ENCODE data around the gene CTNS.

CTNS gene

DNA sequence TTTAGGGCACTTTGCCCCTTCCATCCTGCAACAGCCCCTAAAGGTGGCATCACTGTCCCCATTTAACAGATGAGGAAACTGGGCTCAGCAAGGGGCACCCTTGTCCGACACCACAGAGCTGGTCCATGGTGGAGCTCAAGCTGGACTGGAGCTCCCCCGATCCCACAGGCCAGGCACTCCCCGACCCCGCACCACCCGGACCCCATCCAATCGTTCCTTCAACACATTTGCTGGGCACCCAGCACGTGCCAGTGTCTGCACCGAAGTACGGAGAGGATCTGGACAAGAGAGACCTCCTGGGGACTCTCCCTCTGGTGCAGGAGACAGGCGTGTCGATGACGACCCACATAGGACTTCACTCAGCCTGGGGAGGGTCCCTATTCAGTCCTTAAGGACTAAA lies 45.5 kb downstream of the CTNS start:
- H3K4me3 ChIP-seq (ENCODE audit: low read length) = no peak overlapping the region
- DNase-seq (ENCODE audit: low read depth) = no peak
- TF ChIP-seq, protein P1, sequence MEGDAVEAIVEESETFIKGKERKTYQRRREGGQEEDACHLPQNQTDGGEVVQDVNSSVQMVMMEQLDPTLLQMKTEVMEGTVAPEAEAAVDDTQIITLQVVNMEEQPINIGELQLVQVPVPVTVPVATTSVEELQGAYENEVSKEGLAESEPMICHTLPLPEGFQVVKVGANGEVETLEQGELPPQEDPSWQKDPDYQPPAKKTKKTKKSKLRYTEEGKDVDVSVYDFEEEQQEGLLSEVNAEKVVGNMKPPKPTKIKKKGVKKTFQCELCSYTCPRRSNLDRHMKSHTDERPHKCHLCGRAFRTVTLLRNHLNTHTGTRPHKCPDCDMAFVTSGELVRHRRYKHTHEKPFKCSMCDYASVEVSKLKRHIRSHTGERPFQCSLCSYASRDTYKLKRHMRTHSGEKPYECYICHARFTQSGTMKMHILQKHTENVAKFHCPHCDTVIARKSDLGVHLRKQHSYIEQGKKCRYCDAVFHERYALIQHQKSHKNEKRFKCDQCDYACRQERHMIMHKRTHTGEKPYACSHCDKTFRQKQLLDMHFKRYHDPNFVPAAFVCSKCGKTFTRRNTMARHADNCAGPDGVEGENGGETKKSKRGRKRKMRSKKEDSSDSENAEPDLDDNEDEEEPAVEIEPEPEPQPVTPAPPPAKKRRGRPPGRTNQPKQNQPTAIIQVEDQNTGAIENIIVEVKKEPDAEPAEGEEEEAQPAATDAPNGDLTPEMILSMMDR (conservative IDR thresholded peaks at IDR 0.05; ENCODE audit: low read depth, low read length) = no peak

DNA sequence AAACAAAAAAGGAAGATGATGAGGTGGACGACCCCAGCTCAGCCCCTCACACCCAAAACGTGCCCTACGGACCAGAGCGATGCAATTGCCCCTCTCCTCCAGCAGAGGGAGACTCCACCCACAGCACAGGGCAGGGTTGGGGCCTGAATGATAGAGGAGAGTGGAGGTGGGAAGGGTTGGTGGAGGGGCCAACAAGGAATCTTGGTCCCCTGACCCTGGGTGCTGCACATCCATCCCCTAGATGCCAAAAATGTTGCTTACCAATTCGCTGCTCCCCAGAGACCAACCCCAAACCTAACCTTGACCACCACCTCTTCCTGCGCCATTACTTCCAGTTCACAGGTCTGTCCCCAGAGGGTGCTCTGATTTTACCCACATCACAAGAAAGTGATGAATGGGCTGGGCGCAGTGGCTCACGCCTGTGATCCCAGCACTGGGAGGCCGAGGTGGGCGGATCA lies 46.5 kb downstream of the CTNS start:
- H3K4me3 ChIP-seq (ENCODE audit: low read length) = no peak overlapping the region
- DNase-seq (ENCODE audit: low read depth) = no peak
- TF ChIP-seq, protein P1 (conservative IDR thresholded peaks at IDR 0.05; ENCODE audit: low read depth, low read length) = peak; percentile 99

DNA sequence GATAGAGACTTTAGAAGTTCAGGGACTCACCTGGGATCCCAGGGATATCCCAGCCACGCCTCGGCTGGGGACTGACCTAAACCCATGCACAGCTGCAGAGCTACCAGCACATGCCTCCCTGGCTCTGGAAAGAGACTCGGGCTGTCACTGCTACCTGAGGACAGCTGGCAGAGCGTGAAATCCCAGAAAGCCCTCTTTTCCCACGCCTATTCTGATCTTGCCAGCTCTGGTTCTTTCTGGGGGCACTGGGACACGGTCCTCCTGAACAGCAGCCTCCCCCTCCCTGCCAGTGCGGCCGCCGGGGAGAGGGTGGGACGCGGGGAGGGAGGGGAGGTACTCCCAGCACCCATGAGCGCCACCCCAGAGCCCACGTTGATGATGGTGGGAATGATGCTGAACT lies 48.6 kb downstream of the CTNS start:
- no peak overlapping the region for H3K4me3 ChIP-seq (ENCODE audit: low read length)
- TF ChIP-seq, protein P1 (conservative IDR thresholded peaks at IDR 0.05; ENCODE audit: low read depth, low read length) = no peak

DNA sequence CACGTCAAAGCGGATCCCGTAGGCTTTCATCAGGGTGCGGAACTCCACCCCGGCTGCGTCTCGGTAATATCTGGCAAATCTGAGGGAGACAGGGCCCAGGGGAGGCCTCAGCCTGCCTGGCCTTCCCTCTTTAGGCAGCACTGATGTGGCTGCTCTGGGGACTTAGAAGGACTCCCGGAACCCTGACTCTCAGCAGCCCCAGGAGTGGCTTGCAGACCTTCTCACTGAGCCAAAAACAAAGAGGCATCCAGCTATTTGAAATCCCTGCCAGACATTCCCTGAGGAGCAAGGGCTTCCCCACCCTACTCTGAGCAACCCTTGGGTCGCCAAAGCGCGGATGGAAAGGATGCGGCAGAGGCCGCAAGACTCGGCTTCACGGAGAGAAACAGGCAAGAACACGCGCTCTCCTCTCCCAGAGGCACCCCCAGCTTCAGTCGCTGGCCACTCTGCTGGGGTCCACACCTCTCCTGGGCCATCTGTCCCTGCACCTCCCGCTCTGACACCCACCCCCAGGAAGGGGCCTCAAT lies 51.5 kb downstream of the CTNS start:
- TF ChIP-seq, protein P1 (conservative IDR thresholded peaks at IDR 0.05; ENCODE audit: low read depth, low read length) = no peak
- DNase-seq (ENCODE audit: low read depth) = no peak
- no peak overlapping the region for H3K4me3 ChIP-seq (ENCODE audit: low read length)

More for the DNA sequence above, 48.6 kb downstream of the CTNS start:
- DNase-seq (ENCODE audit: low read depth) = no peak

DNA sequence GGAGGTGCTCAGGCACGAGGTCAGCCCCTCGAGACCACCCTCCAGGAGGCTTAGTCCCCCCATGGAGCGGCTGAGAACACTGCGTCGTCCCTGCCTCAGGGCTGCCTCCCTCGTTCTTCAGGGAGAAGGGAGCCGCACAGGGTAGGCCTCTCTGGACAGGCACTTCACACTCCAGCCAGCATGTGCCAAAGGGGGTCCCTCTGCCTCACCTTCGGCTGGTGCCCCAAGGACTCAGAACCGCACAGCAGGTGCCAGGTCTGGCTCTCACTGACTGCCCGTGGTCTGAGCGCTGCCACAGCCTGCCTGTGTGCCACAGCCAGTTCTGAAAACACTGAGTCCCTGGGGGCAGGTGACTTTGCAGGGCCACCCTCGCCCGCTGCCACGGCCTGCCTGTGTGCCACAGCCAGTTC lies 52.3 kb downstream of the CTNS start:
- H3K4me3 ChIP-seq (ENCODE audit: low read length) = no peak overlapping the region
- DNase-seq (ENCODE audit: low read depth) = no peak
- TF ChIP-seq, protein P1 (conservative IDR thresholded peaks at IDR 0.05; ENCODE audit: low read depth, low read length) = no peak

DNA sequence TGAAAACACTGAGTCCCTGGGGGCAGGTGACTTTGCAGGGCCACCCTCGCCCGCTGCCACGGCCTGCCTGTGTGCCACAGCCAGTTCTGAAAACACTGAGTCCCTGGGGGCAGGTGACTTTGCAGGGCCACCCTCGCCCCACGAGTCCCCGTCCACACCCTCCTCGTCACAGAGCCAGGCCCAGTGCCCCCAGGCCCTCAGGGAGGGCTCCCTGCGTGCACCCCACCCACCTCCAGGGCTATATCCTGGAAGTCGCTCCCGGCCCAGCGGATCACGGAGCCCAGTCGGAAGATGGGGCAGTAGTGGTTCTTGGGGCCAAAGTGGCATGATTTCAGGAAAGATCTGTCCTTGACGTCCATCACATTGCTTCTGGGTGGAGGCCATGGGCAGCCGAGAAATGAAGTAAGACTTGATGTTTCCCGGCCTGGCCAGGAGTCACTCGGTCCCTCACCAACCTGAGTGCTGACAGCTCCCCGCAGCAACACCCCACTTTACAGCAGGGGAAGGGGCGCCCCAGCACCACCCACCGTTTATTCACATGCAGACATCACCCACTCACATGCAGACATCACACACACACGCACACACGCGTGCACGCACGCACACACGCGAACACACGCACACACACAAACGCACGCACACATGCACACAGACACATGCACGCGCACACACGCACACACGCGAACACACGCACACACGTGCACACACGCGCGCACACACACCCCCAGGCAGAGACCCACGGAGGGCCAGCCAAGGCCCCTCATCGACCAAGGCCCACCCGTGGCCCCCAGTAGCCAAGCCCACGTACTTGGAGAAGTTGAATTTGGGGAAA lies 52.9 kb downstream of the CTNS start:
- H3K4me3 ChIP-seq (ENCODE audit: low read length) = no peak overlapping the region
- TF ChIP-seq, protein P1 (conservative IDR thresholded peaks at IDR 0.05; ENCODE audit: low read depth, low read length) = no peak
- no peak for DNase-seq (ENCODE audit: low read depth)
